Gastroesophageal sphincter (tissue), 4 donors: ENCODE results near the gene GPC3. TPM values are rescaled to one million over a fixed set of nuclear protein-coding genes. Genes with fewer than 3 reads are reported as not detected.

ENCODE experiments used
- ATAC-seq: fragments of 150-250 bp; one replicate; pipeline ENCODE4 v1.9.1; 2016; ENCODE audit warnings: mild to moderate bottlenecking, moderate library complexity
- H3K27ac ChIP-seq, 4 donors: fragments of 200-600 bp; sonication (generic) in 3 of 4; 1 replicate in 3 of 4; 2 replicates in 1 of 4; pipeline ENCODE4 v1.5.1; 2016 to 2019
- H3K27me3 ChIP-seq: fragments of 200-600 bp; sonication (generic); one replicate; pipeline ENCODE4 v1.5.1; 2019
- H3K36me3 ChIP-seq, 2 donors: fragments of 200-600 bp; sonication (generic); one replicate each; pipeline ENCODE4 v1.5.1; 2019; ENCODE audit warnings: control low read depth in 1 of 2
- H3K4me1 ChIP-seq, 3 donors: fragments of 200-600 bp; sonication (generic); 1 replicate in 2 of 3; 2 replicates in 1 of 3; pipeline ENCODE4 v1.5.1; 2016 to 2019; ENCODE audit warnings: control low read depth in 2 of 3
- H3K4me3 ChIP-seq, 2 donors: fragments of 200-600 bp; sonication (generic); one replicate each; pipeline ENCODE4 v1.5.1; 2019; ENCODE audit warnings: mild to moderate bottlenecking in 1 of 2, moderate library complexity in 1 of 2
- H3K9me3 ChIP-seq, 3 donors: fragments of 200-600 bp; sonication (generic); one replicate each; pipeline ENCODE4 v1.5.1; 2017 to 2019; ENCODE audit warnings: control low read depth in 2 of 3
- CTCF ChIP-seq, 4 experiments: fragments of 200-600 bp in 2 of 4; fragments of 450-650 bp in 2 of 4; sonication (generic) in 1 of 4; IDR thresholded peaks; one replicate each; pipeline ENCODE4 v1.5.1; 2017 to 2019; ENCODE audit warnings: antibody characterized with exemption in 4 of 4, mild to moderate bottlenecking in 2 of 4, moderate library complexity in 2 of 4
- EP300 ChIP-seq: sonication (generic); formaldehyde crosslinking; IDR thresholded peaks from one replicate; pipeline ENCODE4 v1.6.1; 2017; ENCODE audit warnings: antibody characterized with exemption, mild to moderate bottlenecking
- POLR2A ChIP-seq, 2 donors: fragments of 450-650 bp; IDR thresholded peaks; one replicate each; pipeline ENCODE4 v1.6.1; 2017; ENCODE audit warnings: antibody characterized with exemption in 2 of 2, mild to moderate bottlenecking in 2 of 2, moderate library complexity in 1 of 2
- POLR2AphosphoS5 ChIP-seq: sonication (generic); formaldehyde crosslinking; IDR thresholded peaks from one replicate; pipeline ENCODE4 v1.6.1; 2017; ENCODE audit warnings: antibody characterized with exemption
- WGBS, 2 donors: methylation state at CpG; one replicate each; pipeline ENCODE4 v1.1.5; 2018; ENCODE audit warnings: low coverage in 1 of 2; 5-methylcytosine and 5-hydroxymethylcytosine counted together
- total RNA-seq, 4 donors: library from RNA; depleted of rRNA; stranded (reverse); fragments of >200 nt; gene quantifications; one replicate each; pipeline ENCODE4 v1.1.0, GENCODE V29; 2016

Gene GPC3
- total RNA-seq, 4 donors from 2014 or later = 5.8 to 19.7 (median 14.9) TPM

- Histone ChIP-seq H3K27ac (no peak overlapping the region), H3K4me1 (peaks cover 0 to 13% (median 5%) of the 10 kb centered on the region in 3 donors), H3K9me3 (no peaks in the 10 kb centered on the region), H3K4me3 (no peak overlapping the region), H3K27me3 (no peaks in the 10 kb centered on the region), H3K36me3 (no peaks in the 10 kb centered on the region)
- peak; percentile 71 for ATAC-seq
- WGBS, 2 donors = 50% methylated on average over 2 of the region's 2 CpGs; no CpG with 5 or more reads in 1 of the 2 donors
- no peak for TF ChIP-seq EP300
- no peak for TF ChIP-seq CTCF (IDR thresholded peaks at IDR 0.05)
- TF ChIP-seq POLR2AphosphoS5 = no peak
- TF ChIP-seq POLR2A (IDR thresholded peaks at IDR 0.05) = no peak
These were observed 18.7 kb upstream of the GPC3 start for GRCh38 chrX:134004084-134004483.

- TF ChIP-seq POLR2A (IDR thresholded peaks at IDR 0.05) (no peak), EP300 (no peak), POLR2AphosphoS5 (no peak), CTCF (IDR thresholded peaks at IDR 0.05) (no peak)
- Histone ChIP-seq H3K27ac (no peak overlapping the region), H3K27me3 (no peaks in the 10 kb centered on the region), H3K4me1 (peaks cover 0 to 13% (median 5%) of the 10 kb centered on the region in 3 donors), H3K36me3 (no peaks in the 10 kb centered on the region), H3K4me3 (no peak overlapping the region), H3K9me3 (no peaks in the 10 kb centered on the region)
- no peak for ATAC-seq
- 8 to 44% methylated on average over 3 to 4 of the region's 4 CpGs for WGBS, 2 donors
These were observed 17.7 kb upstream of the GPC3 start for GRCh38 chrX:134002921-134003615.

GRCh38 chrX:134000260-134001245 is 15.2 kb upstream of the GPC3 start:
- ATAC-seq = no peak
- H3K27ac ChIP-seq = no peak overlapping the region
- WGBS, 2 donors = 42 to 63% methylated on average over 9 to 13 of the region's 14 CpGs

DNA sequence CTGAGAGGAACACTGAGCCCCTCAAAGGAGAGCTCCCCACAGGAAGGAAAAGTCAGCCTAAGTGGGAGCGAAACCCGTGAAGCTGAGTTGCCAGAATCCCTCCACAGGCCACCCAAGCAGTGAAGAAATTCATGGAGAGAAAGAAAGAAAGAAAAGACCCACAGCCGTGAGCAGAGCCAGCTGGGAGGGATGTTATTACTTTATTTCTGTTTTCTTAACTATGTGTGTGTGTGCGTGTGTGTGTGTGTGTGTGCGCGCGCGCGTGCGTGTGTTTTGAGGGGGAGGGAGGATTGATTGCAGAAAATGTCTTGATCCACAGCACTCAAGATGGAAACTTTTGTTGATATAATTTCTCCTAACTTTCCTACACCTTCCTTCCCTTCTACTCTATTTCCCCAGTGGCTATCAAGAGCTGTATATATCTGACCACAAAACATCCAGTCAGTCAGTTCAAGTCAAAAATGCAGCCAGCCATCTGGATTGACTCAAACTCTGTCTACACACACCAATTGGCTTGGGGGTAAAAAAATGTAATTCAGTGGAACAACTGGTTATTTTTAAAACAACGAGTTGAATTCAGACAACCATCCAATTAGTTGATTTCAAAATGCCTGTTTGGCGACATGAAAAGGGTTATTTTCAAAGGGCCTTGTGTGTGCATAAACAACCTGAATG is 13.8 kb upstream of the GPC3 start:
- no peak for TF ChIP-seq CTCF (IDR thresholded peaks at IDR 0.05)
- no peak for TF ChIP-seq EP300
- TF ChIP-seq POLR2AphosphoS5 = no peak
- no peak for TF ChIP-seq POLR2A (IDR thresholded peaks at IDR 0.05)
- Histone ChIP-seq H3K36me3 (no peaks in the 10 kb centered on the region), H3K27ac (peak overlapping the region in 1 of 4 donors; percentile 37), H3K4me3 (no peak overlapping the region), H3K4me1 (peaks cover 0 to 11% (median 5%) of the 10 kb centered on the region in 3 donors), H3K27me3 (no peaks in the 10 kb centered on the region), H3K9me3 (no peaks in the 10 kb centered on the region)
- peak; percentile 44 for ATAC-seq
- WGBS, 2 donors = 41 to 47% methylated on average over 5 to 10 of the region's 12 CpGs

More at GRCh38 chrX:134000260-134001245, 15.2 kb upstream of the GPC3 start:
- no peaks in the 10 kb centered on the region for H3K27me3 ChIP-seq
- TF ChIP-seq EP300 = no peak
- no peak for TF ChIP-seq CTCF (IDR thresholded peaks at IDR 0.05)
- TF ChIP-seq POLR2AphosphoS5 = no peak
- no peak for TF ChIP-seq POLR2A (IDR thresholded peaks at IDR 0.05)
- peaks cover 0 to 13% (median 5%) of the 10 kb centered on the region in 3 donors for H3K4me1 ChIP-seq
- H3K4me3 ChIP-seq = no peak overlapping the region
- H3K36me3 ChIP-seq = no peaks in the 10 kb centered on the region
- no peaks in the 10 kb centered on the region for H3K9me3 ChIP-seq
